ENCODE results near the gene RPH3AL.

- no peak for TF ChIP-seq CTCF (IDR thresholded peaks at IDR 0.05 in 4 of 5, conservative IDR thresholded peaks at IDR 0.05 in 1 of 5)
- no peak for TF ChIP-seq POLR2A (IDR thresholded peaks at IDR 0.05)
Measured at GRCh38 chr17:364766-365165, 12.2 kb upstream of the RPH3AL start.

Measured in gastrocnemius medialis (tissue), 4 donors.